Gastroesophageal sphincter (tissue), 3 donors: Measurements from ENCODE around the gene FAM120A.
"Not testable (repeated sequence)": the region's sequence is repeated elsewhere in the genome, so short reads cannot be mapped to it uniquely, and the experiment has no call there.

Experiments
- CTCF ChIP-seq, 4 experiments: fragments of 200-600 bp in 2 of 4; fragments of 450-650 bp in 2 of 4; sonication (generic) in 1 of 4; IDR thresholded peaks; one replicate each; pipeline ENCODE4 v1.5.1; 2017 to 2019; ENCODE audit warnings: antibody characterized with exemption in 4 of 4, mild to moderate bottlenecking in 2 of 4, moderate library complexity in 2 of 4
- EP300 ChIP-seq: sonication (generic); formaldehyde crosslinking; IDR thresholded peaks from one replicate; pipeline ENCODE4 v1.6.1; 2017; ENCODE audit warnings: antibody characterized with exemption, mild to moderate bottlenecking
- POLR2A ChIP-seq, 2 donors: fragments of 450-650 bp; IDR thresholded peaks; one replicate each; pipeline ENCODE4 v1.6.1; 2017; ENCODE audit warnings: antibody characterized with exemption in 2 of 2, mild to moderate bottlenecking in 2 of 2, moderate library complexity in 1 of 2
- POLR2AphosphoS5 ChIP-seq: sonication (generic); formaldehyde crosslinking; IDR thresholded peaks from one replicate; pipeline ENCODE4 v1.6.1; 2017; ENCODE audit warnings: antibody characterized with exemption

GRCh38 chr9:93439301-93439700 lies 12.2 kb upstream of the FAM120A start:
- not testable (repeated sequence) for TF ChIP-seq CTCF (IDR thresholded peaks at IDR 0.05); POLR2A (IDR thresholded peaks at IDR 0.05); EP300; POLR2AphosphoS5
